PC-3 (cell line): ENCODE results near the gene IRAK4.

ENCODE experiments used
- EZH2 ChIP-seq: fragments of 300-600 bp; sonication (generic); IDR thresholded peaks from one replicate; pipeline ENCODE4 v1.6.1; 2017; ENCODE audit warnings: antibody characterized with exemption, mild to moderate bottlenecking, low read length; ENCODE audit not compliant: unreplicated experiment
- TF ChIP-seq, protein P1 (sequence below): fragments of 300-600 bp; sonication (generic); conservative IDR thresholded peaks from 2 replicates; pipeline ENCODE4 v1.5.1; 2017; ENCODE audit warnings: antibody characterized with exemption, low read depth, mild to moderate bottlenecking, low read length

DNA sequence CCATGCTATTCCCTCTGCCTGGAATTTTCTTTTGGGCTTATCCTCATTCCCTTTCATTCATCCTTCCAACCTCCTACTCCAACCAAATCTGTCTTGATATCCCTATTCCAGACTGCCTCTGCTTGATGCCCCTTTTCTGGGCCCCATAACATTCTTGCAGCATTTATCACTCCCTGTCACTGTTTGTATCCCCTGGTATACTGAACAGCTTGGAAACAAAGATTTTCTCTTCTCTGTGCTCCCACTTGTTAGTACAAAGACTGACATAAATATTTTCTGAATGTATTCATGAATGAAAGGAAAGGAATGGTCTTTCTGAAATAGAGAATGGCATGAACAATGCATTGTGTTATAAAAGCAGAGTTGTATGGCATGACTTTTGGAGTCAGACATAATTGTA is 7.5 kb downstream of the IRAK4 start:
- no peak for TF ChIP-seq EZH2
- TF ChIP-seq, protein P1, sequence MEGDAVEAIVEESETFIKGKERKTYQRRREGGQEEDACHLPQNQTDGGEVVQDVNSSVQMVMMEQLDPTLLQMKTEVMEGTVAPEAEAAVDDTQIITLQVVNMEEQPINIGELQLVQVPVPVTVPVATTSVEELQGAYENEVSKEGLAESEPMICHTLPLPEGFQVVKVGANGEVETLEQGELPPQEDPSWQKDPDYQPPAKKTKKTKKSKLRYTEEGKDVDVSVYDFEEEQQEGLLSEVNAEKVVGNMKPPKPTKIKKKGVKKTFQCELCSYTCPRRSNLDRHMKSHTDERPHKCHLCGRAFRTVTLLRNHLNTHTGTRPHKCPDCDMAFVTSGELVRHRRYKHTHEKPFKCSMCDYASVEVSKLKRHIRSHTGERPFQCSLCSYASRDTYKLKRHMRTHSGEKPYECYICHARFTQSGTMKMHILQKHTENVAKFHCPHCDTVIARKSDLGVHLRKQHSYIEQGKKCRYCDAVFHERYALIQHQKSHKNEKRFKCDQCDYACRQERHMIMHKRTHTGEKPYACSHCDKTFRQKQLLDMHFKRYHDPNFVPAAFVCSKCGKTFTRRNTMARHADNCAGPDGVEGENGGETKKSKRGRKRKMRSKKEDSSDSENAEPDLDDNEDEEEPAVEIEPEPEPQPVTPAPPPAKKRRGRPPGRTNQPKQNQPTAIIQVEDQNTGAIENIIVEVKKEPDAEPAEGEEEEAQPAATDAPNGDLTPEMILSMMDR: no peak
